Ishikawa (cell line): Measurements from ENCODE around the gene METTL25.

ENCODE experiments used
- EGR1 ChIP-seq: IDR thresholded peaks from 2 replicates; pipeline ENCODE4 v1.6.1; 2012
- EP300 ChIP-seq: IDR thresholded peaks from 2 replicates; pipeline ENCODE4 v1.6.1; 2012; ENCODE audit warnings: borderline replicate concordance
- NFIC ChIP-seq: IDR thresholded peaks from 2 replicates; pipeline ENCODE4 v1.6.1; 2012
- RAD21 ChIP-seq: IDR thresholded peaks from 2 replicates; pipeline ENCODE4 v1.6.1; 2012; ENCODE audit warnings: low read depth
- REST ChIP-seq: IDR thresholded peaks from 2 replicates; pipeline ENCODE4 v1.6.1; 2012; ENCODE audit warnings: low read depth, mild to moderate bottlenecking
- TAF1 ChIP-seq: IDR thresholded peaks from 2 replicates; pipeline ENCODE4 v1.6.1; 2012; ENCODE audit warnings: low read depth, mild to moderate bottlenecking
- TCF12 ChIP-seq: IDR thresholded peaks from 2 replicates; pipeline ENCODE4 v1.6.1; 2012; ENCODE audit warnings: low read depth
- TEAD4 ChIP-seq: IDR thresholded peaks from 2 replicates; pipeline ENCODE4 v1.6.1; 2012
- YY1 ChIP-seq: IDR thresholded peaks from 2 replicates; pipeline ENCODE4 v1.6.1; 2012; ENCODE audit warnings: low read depth
- TF ChIP-seq, protein P1 (sequence below): IDR thresholded peaks from 2 replicates; pipeline ENCODE4 v1.6.1; 2012
- TF ChIP-seq, protein P2 (sequence below): IDR thresholded peaks from 2 replicates; pipeline ENCODE4 v1.6.1; 2012

- TF ChIP-seq TAF1 = no peak
- TF ChIP-seq REST = no peak
- TF ChIP-seq, protein P1, sequence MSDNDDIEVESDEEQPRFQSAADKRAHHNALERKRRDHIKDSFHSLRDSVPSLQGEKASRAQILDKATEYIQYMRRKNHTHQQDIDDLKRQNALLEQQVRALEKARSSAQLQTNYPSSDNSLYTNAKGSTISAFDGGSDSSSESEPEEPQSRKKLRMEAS = no peak
- no peak for TF ChIP-seq RAD21
- TF ChIP-seq EGR1 = no peak
- TF ChIP-seq, protein P2, sequence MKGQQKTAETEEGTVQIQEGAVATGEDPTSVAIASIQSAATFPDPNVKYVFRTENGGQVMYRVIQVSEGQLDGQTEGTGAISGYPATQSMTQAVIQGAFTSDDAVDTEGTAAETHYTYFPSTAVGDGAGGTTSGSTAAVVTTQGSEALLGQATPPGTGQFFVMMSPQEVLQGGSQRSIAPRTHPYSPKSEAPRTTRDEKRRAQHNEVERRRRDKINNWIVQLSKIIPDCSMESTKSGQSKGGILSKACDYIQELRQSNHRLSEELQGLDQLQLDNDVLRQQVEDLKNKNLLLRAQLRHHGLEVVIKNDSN = no peak
- no peak for TF ChIP-seq YY1
- no peak for TF ChIP-seq EP300
- no peak for TF ChIP-seq TEAD4
- TF ChIP-seq TCF12 = no peak
- no peak for TF ChIP-seq NFIC
Measured at GRCh38 chr12:82505150-82505549, 146.8 kb downstream of the METTL25 start.
